Keratinocyte (primary cell): Measurements from ENCODE around the gene SFMBT1.

Experiments
- CTCF ChIP-seq, 3 experiments: IDR thresholded peaks in 1 of 3; conservative IDR thresholded peaks in 1 of 3; optimal IDR thresholded peaks in 1 of 3; 2 replicates in 2 of 3; 3 replicates in 1 of 3; pipeline versions ENCODE3 to v1.5.1; 2011; ENCODE audit warnings: low read length in 3 of 3, mild to moderate bottlenecking in 3 of 3, moderate library complexity in 2 of 3, control low read depth in 1 of 3, inconsistent platforms in 1 of 3; ENCODE audit not compliant: insufficient read depth in 2 of 3; ENCODE audit errors: extremely low read depth in 1 of 3
- EZH2 ChIP-seq: IDR thresholded peaks from one replicate; pipeline ENCODE4 v1.6.1; 2012; ENCODE audit warnings: inconsistent platforms, mild to moderate bottlenecking, low read length, moderate library complexity

DNA sequence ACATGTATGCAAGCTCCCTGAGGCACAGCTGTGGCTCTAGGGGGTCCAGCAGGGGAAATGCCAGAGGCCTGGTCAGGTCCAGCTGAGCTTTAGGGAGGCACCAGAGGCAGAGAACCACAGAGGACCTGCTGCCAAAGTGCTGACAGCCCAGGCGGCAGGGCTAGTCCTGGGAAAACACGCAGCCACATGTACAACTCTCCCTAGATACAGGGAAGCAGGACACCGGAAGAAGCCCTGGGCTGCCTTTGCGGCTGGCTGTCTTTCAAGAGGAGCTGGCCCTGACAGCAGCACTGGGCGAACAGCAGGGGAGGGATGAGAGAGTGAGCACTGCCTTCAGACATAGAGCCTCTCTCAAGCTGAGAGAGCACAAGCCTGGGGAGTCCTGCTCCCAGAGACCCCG is 43.6 kb upstream of the SFMBT1 start:
- TF ChIP-seq CTCF (optimal IDR thresholded peaks at IDR 0.05 in 1 of 3, IDR thresholded peaks at IDR 0.05 in 1 of 3, conservative IDR thresholded peaks at IDR 0.05 in 1 of 3; ENCODE audit: extremely low read depth in 1 of 3, insufficient read depth in 2 of 3, low read length in 3 of 3), result no peak
- TF ChIP-seq EZH2, result no peak
